G401 (cell line): Measurements from ENCODE around the gene RBM28. TPM values are rescaled to one million over a fixed set of nuclear protein-coding genes. Genes with fewer than 3 reads are reported as not detected.
A peak's percentile ranks its signal among the peaks of the same experiment; 100 is the strongest.

Experiments used
- DNase-seq: peaks from one replicate; pipeline ENCODE4 v3.0.0-alpha.2; 2015; ENCODE audit warnings: low spot score
- in situ Hi-C: cut with HindIII; loops from 2 replicates; pipeline ENCODE4 v1.10.0; 2016; ENCODE audit warnings: low sequenced_read_pairs, mixed read lengths
- total RNA-seq: library from RNA; depleted of rRNA; stranded (reverse); fragments of >200 nt; shearing (Covaris generic); gene quantifications from 2 replicates; pipeline ENCODE4 v1.2.3, GENCODE V29; 2014

Gene RBM28
- total RNA-seq, 1 experiment from 2014 or later, result 58.3 TPM

GRCh38 chr7:128378637-128379036 is 34.9 kb upstream of the RBM28 start:
- no peak for DNase-seq

DNA sequence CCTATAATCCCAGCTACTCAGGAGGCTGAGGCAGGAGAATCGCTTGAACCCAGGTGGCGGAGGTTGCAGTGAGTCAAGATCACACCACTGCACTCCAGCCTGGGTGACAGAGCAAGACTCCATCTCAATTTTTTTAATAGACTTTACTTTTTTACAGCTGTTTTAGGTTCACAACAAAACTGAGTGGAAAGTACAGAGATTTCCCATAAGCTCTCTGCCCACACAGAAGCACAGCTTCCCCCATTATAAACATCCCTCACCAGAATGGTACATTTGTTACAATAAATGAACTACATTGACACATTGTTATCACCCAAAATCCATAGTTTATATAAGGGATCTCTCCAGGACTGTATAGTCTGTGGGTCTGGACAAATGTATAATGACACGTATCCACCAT is 32.4 kb upstream of the RBM28 start:
- DNase-seq, result no peak
- in situ Hi-C loops, result no loop called here

More at GRCh38 chr7:128378637-128379036, 34.9 kb upstream of the RBM28 start:
- in situ Hi-C loops, result no loop called here

- in situ Hi-C loops, result no loop called here
- DNase-seq, result no peak
Observed at GRCh38 chr7:128374041-128374440, 30.3 kb upstream of the RBM28 start.

- DNase-seq, result no peak
- in situ Hi-C loops, result no loop called here
Observed at GRCh38 chr7:128373606-128374005, 29.9 kb upstream of the RBM28 start.

DNA sequence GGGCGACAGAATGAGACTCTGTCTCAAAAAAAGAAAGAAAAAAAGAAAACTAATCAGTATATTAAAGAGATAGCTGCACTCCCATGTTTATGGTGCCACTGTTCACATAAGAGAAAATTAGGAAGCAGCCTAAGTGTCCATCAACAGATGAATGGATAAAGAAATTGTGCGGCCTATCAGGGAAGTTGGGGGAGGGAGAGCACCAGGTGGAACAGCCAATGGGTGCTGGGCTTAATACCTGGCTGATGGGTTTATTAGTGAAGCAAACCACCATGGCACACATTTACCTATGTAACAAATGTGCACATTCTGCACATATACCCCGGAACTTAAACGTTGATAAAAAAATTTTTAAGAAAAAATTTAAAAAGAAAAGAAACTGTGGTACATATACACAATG is 26.8 kb upstream of the RBM28 start:
- in situ Hi-C loops, result no loop called here
- no peak for DNase-seq

DNA sequence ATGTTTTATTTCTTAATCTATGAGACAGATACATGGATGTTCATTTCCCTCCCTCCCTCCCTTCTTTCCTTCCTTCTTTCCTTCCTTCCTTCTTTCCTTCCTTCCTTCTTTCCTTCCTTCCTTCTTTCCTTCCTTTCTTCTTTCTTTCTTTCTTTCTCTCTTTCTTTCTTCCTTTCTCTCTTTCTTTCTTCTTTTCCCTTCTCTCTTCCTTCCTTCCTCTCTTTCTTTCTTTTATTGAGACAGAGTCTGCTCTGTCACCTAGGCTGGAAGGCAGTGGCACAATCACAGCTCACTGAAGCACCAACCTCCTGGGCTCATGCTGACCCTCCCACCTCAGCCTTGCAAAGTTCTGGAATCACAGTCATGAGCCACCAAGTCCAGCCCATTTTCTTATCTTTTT is 23.3 kb upstream of the RBM28 start:
- no peak for DNase-seq
- in situ Hi-C loops, result no loop called here

DNA sequence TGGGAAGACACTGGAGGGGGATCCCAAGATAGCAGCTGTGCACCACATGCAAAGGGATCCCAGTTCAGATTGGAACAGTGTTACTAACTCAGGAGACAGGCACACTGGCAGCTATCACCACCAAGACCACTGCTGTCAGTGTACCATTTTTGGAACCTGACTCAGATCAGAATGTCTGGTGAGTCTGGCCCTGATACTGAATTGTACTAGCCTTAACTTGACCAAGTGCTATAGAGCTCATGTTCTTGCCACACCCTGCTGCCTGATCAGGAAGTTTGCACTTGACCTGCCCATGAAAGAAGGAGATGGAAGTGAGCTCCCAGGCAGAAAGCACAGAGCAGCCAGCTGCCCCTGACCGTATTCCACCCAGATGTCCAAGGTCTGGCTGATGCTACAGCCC is 22.6 kb upstream of the RBM28 start:
- DNase-seq, result no peak
- in situ Hi-C loops, result no loop called here

DNA sequence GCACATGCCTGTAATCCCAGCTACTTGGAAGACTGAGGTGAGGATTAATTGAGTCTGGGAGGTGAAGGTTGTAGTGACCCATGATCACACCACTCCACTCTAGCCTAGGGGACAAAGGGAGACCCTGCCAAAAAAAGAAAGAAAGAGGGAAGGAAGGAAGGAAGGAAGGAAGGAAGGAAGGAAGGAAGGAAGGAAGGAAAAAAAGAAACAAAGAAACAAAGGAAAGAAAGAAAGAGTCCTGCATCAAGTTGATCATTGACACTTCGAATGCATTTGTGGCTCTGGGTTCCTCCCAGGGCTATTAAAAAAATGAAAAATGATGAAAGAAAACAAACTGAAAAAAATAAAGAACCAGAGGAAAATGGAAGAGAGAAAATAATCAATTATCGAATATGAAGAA is 21.7 kb upstream of the RBM28 start:
- in situ Hi-C loops, result no loop called here
- DNase-seq, result no peak

DNA sequence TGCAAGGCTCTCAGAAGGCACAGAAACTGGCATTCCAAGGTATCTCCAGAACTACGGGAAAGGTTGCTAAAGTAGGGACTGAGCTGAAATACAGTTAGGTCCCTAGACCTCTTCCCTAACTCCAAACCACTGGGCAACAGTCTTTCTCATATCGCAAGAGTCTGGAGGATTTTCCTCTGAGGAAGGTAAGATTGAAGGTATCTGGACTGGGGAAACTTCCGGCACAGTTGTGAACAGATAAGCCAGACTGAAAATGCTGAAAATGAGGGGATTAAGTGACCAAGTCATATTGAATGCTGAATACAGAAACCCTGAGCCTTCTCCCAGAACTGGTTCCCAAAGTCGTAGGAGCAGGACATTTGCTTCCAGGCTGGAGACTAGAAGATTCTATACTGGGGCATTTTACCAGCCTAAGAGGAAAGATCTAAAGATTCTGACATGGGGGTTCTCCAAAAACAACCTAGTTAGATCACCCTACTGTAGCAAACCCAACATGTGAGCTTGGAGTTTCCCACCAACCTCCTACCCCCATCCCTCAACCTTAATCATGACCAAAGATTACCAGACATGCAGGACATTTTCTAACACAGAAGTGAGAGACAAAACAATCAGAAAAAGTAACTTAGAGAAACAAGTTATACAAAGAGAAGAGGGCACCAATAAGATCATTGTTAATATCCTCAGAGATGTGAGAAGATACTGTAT is 20.6 kb upstream of the RBM28 start:
- in situ Hi-C loops, result no loop called here
- DNase-seq, result no peak

DNA sequence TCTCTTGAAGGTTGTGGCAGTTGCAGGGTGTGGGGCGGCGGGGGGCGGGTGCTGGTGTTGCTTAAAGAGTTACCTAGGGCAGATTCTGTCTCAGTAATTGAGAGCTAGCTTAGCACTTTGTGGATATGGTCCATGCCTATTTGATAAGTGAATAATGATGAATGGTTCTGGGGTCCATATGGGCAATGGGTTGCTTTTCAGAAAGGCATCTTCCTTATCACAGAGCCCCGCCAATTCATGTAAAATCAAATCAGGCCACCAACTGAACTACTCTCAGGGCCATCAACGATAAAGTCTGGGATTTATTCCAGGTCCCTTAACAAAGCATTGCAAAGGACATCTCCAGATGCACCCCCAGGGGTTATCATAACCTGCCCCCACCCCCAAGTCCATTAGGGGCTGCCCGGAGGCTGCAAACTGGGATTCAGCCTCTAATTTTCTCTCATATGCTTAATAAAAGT is 19.6 kb upstream of the RBM28 start:
- in situ Hi-C loops, result no loop called here
- no peak for DNase-seq

GRCh38 chr7:128362670-128363069 is 19.0 kb upstream of the RBM28 start:
- DNase-seq, result no peak
- in situ Hi-C loops, result no loop called here

GRCh38 chr7:128361411-128362379 is 18.0 kb upstream of the RBM28 start, which contains the start of gene PRRT4:
Gene PRRT4, minus strand, starts transcription at chr7:128361690.
- DNase-seq, result peak; percentile 51
- in situ Hi-C loops, result no loop called here

DNA sequence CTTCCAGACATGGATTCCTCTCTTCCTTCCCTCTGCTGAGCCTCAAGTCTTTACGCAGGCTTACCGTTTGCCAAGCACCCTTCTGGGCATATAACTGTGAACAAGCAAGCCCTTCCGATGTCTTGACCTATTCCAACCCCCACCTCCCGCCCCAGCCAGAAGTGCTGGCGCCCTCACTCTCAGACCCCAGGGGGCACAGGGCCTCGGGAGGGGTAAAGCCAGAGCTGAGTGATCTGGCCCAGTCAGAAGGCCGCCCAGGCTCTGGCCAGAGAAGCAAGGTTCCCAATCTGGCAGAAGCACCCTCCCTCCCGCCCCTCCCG is 16.6 kb upstream of the RBM28 start:
- in situ Hi-C loops, result no loop called here
- peak; percentile 27 for DNase-seq

- no peak for DNase-seq
- in situ Hi-C loops, result no loop called here
Observed at GRCh38 chr7:128359939-128360338, 16.2 kb upstream of the RBM28 start.

- DNase-seq, result no peak
- in situ Hi-C loops, result no loop called here
Observed at GRCh38 chr7:128359336-128359735, 15.6 kb upstream of the RBM28 start.

GRCh38 chr7:128358233-128358632 is 14.5 kb upstream of the RBM28 start:
- no peak for DNase-seq
- in situ Hi-C loops, result no loop called here

DNA sequence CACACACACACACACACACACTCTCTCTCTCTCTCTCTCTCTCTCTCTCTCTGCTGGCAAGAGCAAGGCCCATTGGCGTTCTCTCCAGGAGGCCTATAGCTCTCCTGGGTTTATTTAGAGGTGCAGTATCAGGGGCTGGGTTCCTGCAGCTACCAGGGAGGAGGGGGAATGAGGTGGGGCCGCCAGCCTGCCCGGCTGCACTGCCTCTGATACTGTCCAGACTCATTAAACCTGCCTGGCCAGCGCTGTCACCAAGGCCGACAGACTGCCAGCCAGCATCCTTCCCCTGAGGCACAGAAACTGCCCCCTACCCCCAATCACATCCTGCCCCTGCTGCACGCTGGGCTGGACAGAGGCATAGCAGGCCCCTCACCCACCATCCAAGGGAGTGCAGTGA is 13.5 kb upstream of the RBM28 start:
- no peak for DNase-seq
- in situ Hi-C loops, result no loop called here

GRCh38 chr7:128356546-128357216 is 13.0 kb upstream of the RBM28 start:
- no peak for DNase-seq
- in situ Hi-C loops, result no loop called here

GRCh38 chr7:128353610-128354009 is 9.9 kb upstream of the RBM28 start:
- DNase-seq, result no peak
- in situ Hi-C loops, result no loop called here

DNA sequence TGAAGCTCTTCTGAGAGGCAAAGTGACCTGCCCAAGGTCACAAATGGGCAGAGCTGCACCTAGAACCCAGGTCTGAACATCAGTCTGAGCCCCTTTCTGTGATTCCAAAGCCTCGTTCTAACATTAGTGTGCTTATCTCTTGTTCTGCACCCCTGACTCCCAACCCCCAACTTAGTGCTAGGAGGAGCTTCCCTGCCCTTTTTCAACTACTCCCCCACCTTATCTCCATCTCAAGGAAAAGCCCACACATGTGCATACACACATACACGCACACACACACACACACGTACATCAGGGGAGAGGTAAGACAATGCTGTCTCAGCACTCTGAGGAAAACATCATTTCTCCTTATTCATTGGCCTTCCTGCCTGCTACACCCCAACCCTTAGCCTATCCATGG is 9.5 kb upstream of the RBM28 start:
- DNase-seq, result no peak
- in situ Hi-C loops, result no loop called here
